ENCODE data around the gene SBF2. TPM values are rescaled to one million over a fixed set of nuclear protein-coding genes. Genes with fewer than 3 reads are reported as not detected.

The SBF2 gene
- total and polyA plus RNA-seq, 2 of the 13 experiments (the other 11 are each of a cell fraction or from before 2014, with no cell fraction given) = 24.0 to 45.8 TPM

DNA sequence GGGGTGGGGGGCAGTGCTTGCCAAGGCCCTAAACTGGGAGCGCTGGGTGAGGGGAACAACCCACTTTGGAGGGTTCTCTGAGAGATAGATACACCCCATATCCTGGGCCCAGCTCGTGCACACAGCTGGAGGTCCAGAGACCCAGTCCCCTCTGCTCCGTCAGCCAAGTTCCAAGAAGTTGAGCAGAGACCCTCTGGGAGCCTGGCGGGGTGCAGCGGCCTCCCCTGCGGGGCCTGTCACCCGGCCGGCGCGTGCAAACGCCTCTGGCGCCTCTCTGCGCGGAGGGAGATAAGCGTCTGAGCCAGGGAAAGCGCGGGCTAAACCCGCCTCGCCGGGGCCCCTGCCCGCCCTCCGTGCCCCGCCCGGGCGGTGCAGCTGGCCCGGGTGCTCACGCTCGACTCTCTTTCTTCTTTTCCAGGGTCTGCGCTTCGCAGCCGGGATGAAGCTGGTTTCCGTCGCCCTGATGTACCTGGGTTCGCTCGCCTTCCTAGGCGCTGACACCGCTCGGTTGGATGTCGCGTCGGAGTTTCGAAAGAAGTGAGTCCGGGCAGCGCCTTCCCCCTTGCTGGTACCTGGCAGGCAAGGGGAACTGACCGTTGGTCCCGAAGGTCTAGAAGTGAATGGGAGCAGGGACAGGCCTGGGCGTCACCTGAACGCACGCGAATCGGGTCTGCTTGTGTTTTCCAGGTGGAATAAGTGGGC is 11.4 kb upstream of the SBF2 start (continued):
- TF ChIP-seq, protein P1, sequence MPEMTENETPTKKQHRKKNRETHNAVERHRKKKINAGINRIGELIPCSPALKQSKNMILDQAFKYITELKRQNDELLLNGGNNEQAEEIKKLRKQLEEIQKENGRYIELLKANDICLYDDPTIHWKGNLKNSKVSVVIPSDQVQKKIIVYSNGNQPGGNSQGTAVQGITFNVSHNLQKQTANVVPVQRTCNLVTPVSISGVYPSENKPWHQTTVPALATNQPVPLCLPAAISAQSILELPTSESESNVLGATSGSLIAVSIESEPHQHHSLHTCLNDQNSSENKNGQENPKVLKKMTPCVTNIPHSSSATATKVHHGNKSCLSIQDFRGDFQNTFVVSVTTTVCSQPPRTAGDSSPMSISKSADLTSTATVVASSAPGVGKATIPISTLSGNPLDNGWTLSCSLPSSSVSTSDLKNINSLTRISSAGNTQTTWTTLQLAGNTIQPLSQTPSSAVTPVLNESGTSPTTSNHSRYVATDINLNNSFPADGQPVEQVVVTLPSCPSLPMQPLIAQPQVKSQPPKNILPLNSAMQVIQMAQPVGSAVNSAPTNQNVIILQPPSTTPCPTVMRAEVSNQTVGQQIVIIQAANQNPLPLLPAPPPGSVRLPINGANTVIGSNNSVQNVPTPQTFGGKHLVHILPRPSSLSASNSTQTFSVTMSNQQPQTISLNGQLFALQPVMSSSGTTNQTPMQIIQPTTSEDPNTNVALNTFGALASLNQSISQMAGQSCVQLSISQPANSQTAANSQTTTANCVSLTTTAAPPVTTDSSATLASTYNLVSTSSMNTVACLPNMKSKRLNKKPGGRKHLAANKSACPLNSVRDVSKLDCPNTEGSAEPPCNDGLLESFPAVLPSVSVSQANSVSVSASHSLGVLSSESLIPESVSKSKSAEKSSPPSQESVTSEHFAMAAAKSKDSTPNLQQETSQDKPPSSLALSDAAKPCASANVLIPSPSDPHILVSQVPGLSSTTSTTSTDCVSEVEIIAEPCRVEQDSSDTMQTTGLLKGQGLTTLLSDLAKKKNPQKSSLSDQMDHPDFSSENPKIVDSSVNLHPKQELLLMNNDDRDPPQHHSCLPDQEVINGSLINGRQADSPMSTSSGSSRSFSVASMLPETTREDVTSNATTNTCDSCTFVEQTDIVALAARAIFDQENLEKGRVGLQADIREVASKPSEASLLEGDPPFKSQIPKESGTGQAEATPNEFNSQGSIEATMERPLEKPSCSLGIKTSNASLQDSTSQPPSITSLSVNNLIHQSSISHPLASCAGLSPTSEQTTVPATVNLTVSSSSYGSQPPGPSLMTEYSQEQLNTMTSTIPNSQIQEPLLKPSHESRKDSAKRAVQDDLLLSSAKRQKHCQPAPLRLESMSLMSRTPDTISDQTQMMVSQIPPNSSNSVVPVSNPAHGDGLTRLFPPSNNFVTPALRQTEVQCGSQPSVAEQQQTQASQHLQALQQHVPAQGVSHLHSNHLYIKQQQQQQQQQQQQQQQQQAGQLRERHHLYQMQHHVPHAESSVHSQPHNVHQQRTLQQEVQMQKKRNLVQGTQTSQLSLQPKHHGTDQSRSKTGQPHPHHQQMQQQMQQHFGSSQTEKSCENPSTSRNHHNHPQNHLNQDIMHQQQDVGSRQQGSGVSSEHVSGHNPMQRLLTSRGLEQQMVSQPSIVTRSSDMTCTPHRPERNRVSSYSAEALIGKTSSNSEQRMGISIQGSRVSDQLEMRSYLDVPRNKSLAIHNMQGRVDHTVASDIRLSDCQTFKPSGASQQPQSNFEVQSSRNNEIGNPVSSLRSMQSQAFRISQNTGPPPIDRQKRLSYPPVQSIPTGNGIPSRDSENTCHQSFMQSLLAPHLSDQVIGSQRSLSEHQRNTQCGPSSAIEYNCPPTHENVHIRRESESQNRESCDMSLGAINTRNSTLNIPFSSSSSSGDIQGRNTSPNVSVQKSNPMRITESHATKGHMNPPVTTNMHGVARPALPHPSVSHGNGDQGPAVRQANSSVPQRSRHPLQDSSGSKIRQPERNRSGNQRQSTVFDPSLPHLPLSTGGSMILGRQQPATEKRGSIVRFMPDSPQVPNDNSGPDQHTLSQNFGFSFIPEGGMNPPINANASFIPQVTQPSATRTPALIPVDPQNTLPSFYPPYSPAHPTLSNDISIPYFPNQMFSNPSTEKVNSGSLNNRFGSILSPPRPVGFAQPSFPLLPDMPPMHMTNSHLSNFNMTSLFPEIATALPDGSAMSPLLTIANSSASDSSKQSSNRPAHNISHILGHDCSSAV (CRISPR knock-in tag; IDR thresholded peaks at IDR 0.05; ENCODE audit: borderline replicate concordance) = no peak
- TF ChIP-seq PRMT3 (CRISPR knock-in tag; IDR thresholded peaks at IDR 0.05; ENCODE audit: borderline replicate concordance, low read depth) (no peak), ZNF781 (CRISPR knock-in tag; IDR thresholded peaks at IDR 0.05; ENCODE audit: borderline replicate concordance, not compliant biosample characterization) (peak; percentile 25), RARA (CRISPR knock-in tag; IDR thresholded peaks at IDR 0.05) (0 out of 2 replicates have a peak, but pooled peaks have one; percentile 15), MED13 (CRISPR knock-in tag; IDR thresholded peaks at IDR 0.05) (peak; percentile 17; the same call in 1 of the 2 replicates), HOXA9 (CRISPR knock-in tag; IDR thresholded peaks at IDR 0.05; ENCODE audit: borderline replicate concordance) (no peak), ATM (IDR thresholded peaks at IDR 0.05; ENCODE audit: borderline replicate concordance) (no peak), ZNF264 (CRISPR knock-in tag; IDR thresholded peaks at IDR 0.05) (no peak), REPIN1 (CRISPR knock-in tag; IDR thresholded peaks at IDR 0.05; ENCODE audit: borderline replicate concordance, low read depth) (0 out of 2 replicates have a peak, but pooled peaks have one; percentile 7), ZNF816 (CRISPR knock-in tag; IDR thresholded peaks at IDR 0.05; ENCODE audit: borderline replicate concordance) (0 out of 2 replicates have a peak, but pooled peaks have one; percentile 30)
- TF ChIP-seq, protein P2, sequence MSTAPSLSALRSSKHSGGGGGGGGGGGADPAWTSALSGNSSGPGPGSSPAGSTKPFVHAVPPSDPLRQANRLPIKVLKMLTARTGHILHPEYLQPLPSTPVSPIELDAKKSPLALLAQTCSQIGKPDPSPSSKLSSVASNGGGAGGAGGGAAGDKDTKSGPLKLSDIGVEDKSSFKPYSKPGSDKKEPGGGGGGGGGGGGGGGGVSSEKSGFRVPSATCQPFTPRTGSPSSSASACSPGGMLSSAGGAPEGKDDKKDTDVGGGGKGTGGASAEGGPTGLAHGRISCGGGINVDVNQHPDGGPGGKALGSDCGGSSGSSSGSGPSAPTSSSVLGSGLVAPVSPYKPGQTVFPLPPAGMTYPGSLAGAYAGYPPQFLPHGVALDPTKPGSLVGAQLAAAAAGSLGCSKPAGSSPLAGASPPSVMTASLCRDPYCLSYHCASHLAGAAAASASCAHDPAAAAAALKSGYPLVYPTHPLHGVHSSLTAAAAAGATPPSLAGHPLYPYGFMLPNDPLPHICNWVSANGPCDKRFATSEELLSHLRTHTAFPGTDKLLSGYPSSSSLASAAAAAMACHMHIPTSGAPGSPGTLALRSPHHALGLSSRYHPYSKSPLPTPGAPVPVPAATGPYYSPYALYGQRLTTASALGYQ (CRISPR knock-in tag; IDR thresholded peaks at IDR 0.05) = 0 out of 2 replicates have a peak, but pooled peaks have one; percentile 23
- TF ChIP-seq, protein P3, sequence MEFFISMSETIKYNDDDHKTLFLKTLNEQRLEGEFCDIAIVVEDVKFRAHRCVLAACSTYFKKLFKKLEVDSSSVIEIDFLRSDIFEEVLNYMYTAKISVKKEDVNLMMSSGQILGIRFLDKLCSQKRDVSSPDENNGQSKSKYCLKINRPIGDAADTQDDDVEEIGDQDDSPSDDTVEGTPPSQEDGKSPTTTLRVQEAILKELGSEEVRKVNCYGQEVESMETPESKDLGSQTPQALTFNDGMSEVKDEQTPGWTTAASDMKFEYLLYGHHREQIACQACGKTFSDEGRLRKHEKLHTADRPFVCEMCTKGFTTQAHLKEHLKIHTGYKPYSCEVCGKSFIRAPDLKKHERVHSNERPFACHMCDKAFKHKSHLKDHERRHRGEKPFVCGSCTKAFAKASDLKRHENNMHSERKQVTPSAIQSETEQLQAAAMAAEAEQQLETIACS (CRISPR knock-in tag; IDR thresholded peaks at IDR 0.05) = peak; percentile 59
- TF ChIP-seq, protein P4, sequence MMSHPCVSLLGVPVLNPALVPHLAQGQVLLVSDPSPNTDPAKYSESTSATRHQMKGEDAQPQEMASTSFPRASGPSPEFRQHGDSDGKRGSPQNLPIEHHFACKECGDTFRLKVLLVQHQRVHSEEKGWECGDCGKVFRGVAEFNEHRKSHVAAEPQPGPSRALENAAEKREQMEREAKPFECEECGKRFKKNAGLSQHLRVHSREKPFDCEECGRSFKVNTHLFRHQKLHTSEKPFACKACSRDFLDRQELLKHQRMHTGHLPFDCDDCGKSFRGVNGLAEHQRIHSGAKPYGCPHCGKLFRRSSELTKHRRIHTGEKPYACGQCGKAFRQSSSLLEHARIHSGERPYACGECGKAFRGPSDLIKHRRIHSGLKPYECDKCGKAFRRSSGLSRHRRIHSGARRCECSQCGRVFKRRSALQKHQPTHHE (CRISPR knock-in tag; IDR thresholded peaks at IDR 0.05; ENCODE audit: borderline replicate concordance) = no peak; the same call in 1 of the 2 replicates
- TF ChIP-seq, protein P5, sequence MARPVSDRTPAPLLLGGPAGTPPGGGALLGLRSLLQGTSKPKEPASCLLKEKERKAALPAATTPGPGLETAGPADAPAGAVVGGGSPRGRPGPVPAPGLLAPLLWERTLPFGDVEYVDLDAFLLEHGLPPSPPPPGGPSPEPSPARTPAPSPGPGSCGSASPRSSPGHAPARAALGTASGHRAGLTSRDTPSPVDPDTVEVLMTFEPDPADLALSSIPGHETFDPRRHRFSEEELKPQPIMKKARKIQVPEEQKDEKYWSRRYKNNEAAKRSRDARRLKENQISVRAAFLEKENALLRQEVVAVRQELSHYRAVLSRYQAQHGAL (CRISPR knock-in tag; IDR thresholded peaks at IDR 0.05; ENCODE audit: not compliant biosample characterization) = peak; percentile 53
